IMR-90 (cell line): ENCODE measurements around the gene ARMC8.

Source experiments
- CEBPB ChIP-seq: IDR thresholded peaks from 2 replicates; pipeline ENCODE4 v1.6.1; 2012; ENCODE audit warnings: low read depth, low read length, improper control_type of control experiment
- CHD1 ChIP-seq: IDR thresholded peaks from 2 replicates; pipeline ENCODE4 v1.6.1; 2012; ENCODE audit warnings: low read depth, low read length, improper control_type of control experiment
- CTCF ChIP-seq: conservative IDR thresholded peaks from 2 replicates; pipeline ENCODE4 v1.5.1; 2012; ENCODE audit warnings: mild to moderate bottlenecking, low read depth, low read length, improper control_type of control experiment
- MAFK ChIP-seq: IDR thresholded peaks from 2 replicates; pipeline ENCODE4 v1.6.1; 2012; ENCODE audit warnings: low read depth, low read length, improper control_type of control experiment
- MAZ ChIP-seq: IDR thresholded peaks from 2 replicates; pipeline ENCODE4 v1.6.1; 2012; ENCODE audit warnings: low read depth, mild to moderate bottlenecking, low read length, improper control_type of control experiment, moderate library complexity, borderline replicate concordance
- POLR2A ChIP-seq: IDR thresholded peaks from 2 replicates; pipeline ENCODE4 v1.6.1; 2012; ENCODE audit warnings: mild to moderate bottlenecking, low read depth, low read length
- RAD21 ChIP-seq: IDR thresholded peaks from 2 replicates; pipeline ENCODE4 v1.6.1; 2012; ENCODE audit warnings: low read length, improper control_type of control experiment
- RCOR1 ChIP-seq: IDR thresholded peaks from 2 replicates; pipeline ENCODE4 v1.6.1; 2012; ENCODE audit warnings: mild to moderate bottlenecking, low read length, improper control_type of control experiment; ENCODE audit not compliant: insufficient replicate concordance
- RFX5 ChIP-seq: IDR thresholded peaks from 2 replicates; pipeline ENCODE4 v1.8.0; 2012; ENCODE audit warnings: low read depth, mild to moderate bottlenecking, low read length, moderate library complexity
- SMC3 ChIP-seq: fragments of 150-350 bp; IDR thresholded peaks from 2 replicates; pipeline ENCODE4 v1.6.1; 2016; ENCODE audit warnings: low read depth, mild to moderate bottlenecking, antibody characterized with exemption, low read length, moderate library complexity
- USF2 ChIP-seq: fragments of 150-350 bp; IDR thresholded peaks from 2 replicates; pipeline ENCODE4 v1.6.1; 2017; ENCODE audit warnings: mild to moderate bottlenecking, antibody characterized with exemption, low read length, low read depth

GRCh38 chr3:138281561-138281960 is 94.5 kb downstream of the ARMC8 start:
- TF ChIP-seq RCOR1, result no peak
- TF ChIP-seq POLR2A, result no peak
- TF ChIP-seq USF2, result no peak
- TF ChIP-seq CTCF, result no peak
- no peak for TF ChIP-seq RFX5
- TF ChIP-seq MAFK, result no peak
- TF ChIP-seq CHD1, result no peak
- no peak for TF ChIP-seq MAZ
- TF ChIP-seq SMC3, result no peak
- TF ChIP-seq CEBPB, result no peak
- TF ChIP-seq RAD21, result no peak
